Peyer's patch (tissue), 4 donors: ENCODE data around the gene ACAA2.

Source experiments
- CTCF ChIP-seq, 6 experiments: fragments of 450-650 bp in 4 of 6; fragments of 200-600 bp in 2 of 6; sonication (generic) in 1 of 6; IDR thresholded peaks; one replicate each; pipeline ENCODE4 v1.5.1; 2017 to 2019; ENCODE audit warnings: antibody characterized with exemption in 6 of 6, mild to moderate bottlenecking in 3 of 6, moderate library complexity in 1 of 6
- POLR2A ChIP-seq, 2 donors: fragments of 450-650 bp; IDR thresholded peaks; one replicate each; pipeline ENCODE4 v1.5.1; 2017; ENCODE audit warnings: antibody characterized with exemption in 2 of 2, mild to moderate bottlenecking in 2 of 2, moderate library complexity in 2 of 2

GRCh38 chr18:49752095-49752457 lies 61.3 kb downstream of the ACAA2 start:
- TF ChIP-seq POLR2A (IDR thresholded peaks at IDR 0.05), result no peak
- TF ChIP-seq CTCF (IDR thresholded peaks at IDR 0.05), result no peak
